Gastrocnemius medialis (tissue), 4 donors: ENCODE results near the gene SLC22A25. TPM values are rescaled to one million over a fixed set of nuclear protein-coding genes. Genes with fewer than 3 reads are reported as not detected.

Source experiments
- ATAC-seq, 2 donors: fragments of 150-250 bp; one replicate each; pipeline ENCODE4 v1.9.1; 2016
- DNase-seq, 2 donors: peaks; one replicate each; pipeline ENCODE4 v3.0.0-alpha.2; 2019
- H3K27ac ChIP-seq, 4 donors: fragments of 200-600 bp; sonication (generic); 1 replicate in 1 of 4; 2 replicates in 3 of 4; pipeline ENCODE4 v1.5.1; 2016 to 2018; ENCODE audit warnings: mild to moderate bottlenecking in 2 of 4, moderate library complexity in 1 of 4
- H3K27me3 ChIP-seq, 3 donors: fragments of 200-600 bp; sonication (generic) in 2 of 3; 1 replicate in 1 of 3; 2 replicates in 2 of 3; pipeline versions ENCODE4 v1.5.1 to v1.6.0; 2016 to 2019; ENCODE audit warnings: mild to moderate bottlenecking in 1 of 3, moderate library complexity in 1 of 3
- H3K36me3 ChIP-seq, 2 donors: fragments of 200-600 bp; sonication (generic) in 1 of 2; one replicate each; pipeline ENCODE4 v1.5.1; 2017 to 2018
- H3K4me1 ChIP-seq, 2 donors: fragments of 200-600 bp; sonication (generic) in 1 of 2; one replicate each; pipeline ENCODE4 v1.5.1; 2016 to 2017; ENCODE audit warnings: mild to moderate bottlenecking in 2 of 2
- H3K4me3 ChIP-seq, 4 donors: fragments of 200-600 bp; sonication (generic) in 3 of 4; 1 replicate in 1 of 4; 2 replicates in 3 of 4; pipeline ENCODE4 v1.5.1; 2016 to 2019; ENCODE audit warnings: mild to moderate bottlenecking in 2 of 4
- H3K9me3 ChIP-seq, 3 donors: fragments of 200-600 bp; sonication (generic) in 2 of 3; 1 replicate in 1 of 3; 2 replicates in 2 of 3; pipeline ENCODE4 v1.5.1; 2016 to 2019
- CTCF ChIP-seq, 5 experiments: fragments of 450-650 bp in 3 of 5; fragments of 200-600 bp in 2 of 5; sonication (generic) in 2 of 5; IDR thresholded peaks in 4 of 5; conservative IDR thresholded peaks in 1 of 5; 1 replicate in 4 of 5; 2 replicates in 1 of 5; pipeline ENCODE4 v1.5.1; 2016 to 2019; ENCODE audit warnings: antibody characterized with exemption in 5 of 5, mild to moderate bottlenecking in 3 of 5, moderate library complexity in 3 of 5
- POLR2A ChIP-seq, 2 donors: fragments of 450-650 bp; IDR thresholded peaks; one replicate each; pipeline ENCODE4 v1.6.1; 2017; ENCODE audit warnings: antibody characterized with exemption in 2 of 2, mild to moderate bottlenecking in 2 of 2, moderate library complexity in 2 of 2
- in situ Hi-C, 4 donors: fragments of 200-750 bp; cut with MboI; loops; one replicate each; pipeline versions ENCODE4 v1.15.0 to v1.8.0; 2017; ENCODE audit warnings: low sequenced_read_pairs in 4 of 4
- intact Hi-C: fragments of 100-400 bp; cut with DNase I; formaldehyde crosslinking; loops from one replicate; pipeline ENCODE4 v1.15.1; 2023; ENCODE audit warnings: low total_unique reads
- total RNA-seq, 4 donors: library from RNA; depleted of rRNA; stranded (reverse); fragments of >200 nt; gene quantifications; one replicate each; pipeline versions ENCODE4 v1.1.0 to v1.2.3, GENCODE V29; 2016

Gene SLC22A25
- total RNA-seq, 4 donors from 2014 or later = 0.07 TPM; not detected in 3

DNA sequence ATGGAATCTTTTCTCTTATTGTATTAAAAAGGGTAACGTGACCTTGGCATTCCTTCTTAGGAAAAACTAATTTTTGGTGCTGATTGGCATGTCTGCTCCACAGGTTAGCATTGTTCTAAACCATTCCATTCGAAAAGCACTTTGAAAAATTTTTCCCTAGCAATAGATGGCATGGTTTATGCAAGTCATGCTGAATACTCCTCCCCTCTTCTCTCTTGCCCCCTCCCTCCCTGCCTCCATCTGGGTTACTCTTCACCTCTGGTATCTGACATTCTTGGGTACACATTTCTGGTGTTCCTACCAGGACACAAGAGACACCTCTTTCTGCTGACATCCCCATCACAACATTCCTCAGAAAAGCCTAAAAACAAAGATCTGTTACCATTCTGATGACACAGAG, 1.5 kb upstream of the SLC22A25 start:
- Histone ChIP-seq H3K4me1 (no peaks in the 10 kb centered on the region), H3K27ac (no peak overlapping the region), H3K9me3 (no peaks in the 10 kb centered on the region), H3K27me3 (no peaks in the 10 kb centered on the region), H3K36me3 (no peaks in the 10 kb centered on the region), H3K4me3 (no peak overlapping the region)
- DNase-seq (no peak), ATAC-seq (no peak)
- in situ Hi-C loops = no loop called here
- TF ChIP-seq CTCF (IDR thresholded peaks at IDR 0.05 in 4 of 5, conservative IDR thresholded peaks at IDR 0.05 in 1 of 5) (no peak), POLR2A (IDR thresholded peaks at IDR 0.05) (no peak)
- intact Hi-C loops = no loop called here

DNA sequence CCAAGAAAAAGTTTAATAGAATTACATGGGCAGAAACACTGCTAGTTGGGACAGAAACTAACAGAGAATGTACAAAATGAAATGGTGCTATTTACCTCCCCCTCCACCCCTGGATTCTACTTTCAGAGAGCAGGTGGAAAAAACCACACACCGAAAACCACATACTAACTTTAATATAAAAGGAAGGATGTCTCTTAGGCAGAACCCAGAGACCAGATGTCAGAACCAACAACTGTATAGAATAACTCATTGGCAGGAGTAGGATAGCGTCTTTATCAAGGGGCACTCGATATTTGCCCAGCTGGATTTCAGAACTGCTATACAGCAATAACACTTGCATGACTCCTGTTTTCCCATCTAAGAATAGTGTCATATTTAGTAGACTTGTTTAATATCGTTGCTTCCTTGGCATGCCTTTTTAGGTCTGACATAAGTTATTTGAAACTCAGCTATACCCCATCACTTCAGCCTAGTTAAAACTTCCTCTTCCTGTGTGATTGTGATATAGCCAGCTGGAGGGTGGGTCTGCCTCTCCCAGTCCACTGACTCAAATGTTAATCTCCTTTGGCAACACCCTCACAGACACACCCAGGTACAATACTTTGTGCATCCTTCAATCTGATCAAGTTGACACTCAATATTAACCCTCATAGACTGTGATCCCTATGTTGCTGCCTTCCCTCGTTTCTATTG, 1.2 kb downstream of the SLC22A25 start:
- in situ Hi-C loops = no loop called here
- Histone ChIP-seq H3K27ac (no peak overlapping the region), H3K36me3 (no peaks in the 10 kb centered on the region), H3K4me3 (no peak overlapping the region), H3K27me3 (no peaks in the 10 kb centered on the region), H3K4me1 (no peaks in the 10 kb centered on the region), H3K9me3 (no peaks in the 10 kb centered on the region)
- DNase-seq (no peak), ATAC-seq (no peak)
- intact Hi-C loops = no loop called here
- TF ChIP-seq CTCF (IDR thresholded peaks at IDR 0.05 in 4 of 5, conservative IDR thresholded peaks at IDR 0.05 in 1 of 5) (no peak), POLR2A (IDR thresholded peaks at IDR 0.05) (no peak)

- no peak for ATAC-seq
- Histone ChIP-seq H3K27ac (no peak overlapping the region), H3K4me3 (no peak overlapping the region), H3K36me3 (no peaks in the 10 kb centered on the region), H3K9me3 (no peaks in the 10 kb centered on the region), H3K27me3 (no peaks in the 10 kb centered on the region), H3K4me1 (no peaks in the 10 kb centered on the region)
- in situ Hi-C loops = no loop called here
- DNase-seq = no peak
- TF ChIP-seq POLR2A (IDR thresholded peaks at IDR 0.05) (no peak), CTCF (IDR thresholded peaks at IDR 0.05 in 4 of 5, conservative IDR thresholded peaks at IDR 0.05 in 1 of 5) (no peak)
- intact Hi-C loops = no loop called here
Measured at GRCh38 chr11:63240791-63241379, 2.5 kb downstream of the SLC22A25 start.

- no peak for ATAC-seq
Measured at GRCh38 chr11:63240098-63240497, 3.3 kb downstream of the SLC22A25 start.

More at GRCh38 chr11:63240098-63240497, 3.3 kb downstream of the SLC22A25 start:
- no peaks in the 10 kb centered on the region for H3K4me1 ChIP-seq
- TF ChIP-seq POLR2A (IDR thresholded peaks at IDR 0.05) (no peak), CTCF (IDR thresholded peaks at IDR 0.05 in 4 of 5, conservative IDR thresholded peaks at IDR 0.05 in 1 of 5) (no peak)
- no peak for DNase-seq
- no peak overlapping the region for H3K4me3 ChIP-seq
- no peak overlapping the region for H3K27ac ChIP-seq
- no peaks in the 10 kb centered on the region for H3K36me3 ChIP-seq
- no peaks in the 10 kb centered on the region for H3K9me3 ChIP-seq
- H3K27me3 ChIP-seq = no peaks in the 10 kb centered on the region
- in situ Hi-C loops = no loop called here
- intact Hi-C loops = no loop called here
